ENCODE data around the gene ACIN1. TPM values are rescaled to one million over a fixed set of nuclear protein-coding genes. Genes with fewer than 3 reads are reported as not detected.

ACIN1 gene
- total and polyA plus RNA-seq, 2 experiments from 2014 or later = 76.1 to 172 TPM

DNA sequence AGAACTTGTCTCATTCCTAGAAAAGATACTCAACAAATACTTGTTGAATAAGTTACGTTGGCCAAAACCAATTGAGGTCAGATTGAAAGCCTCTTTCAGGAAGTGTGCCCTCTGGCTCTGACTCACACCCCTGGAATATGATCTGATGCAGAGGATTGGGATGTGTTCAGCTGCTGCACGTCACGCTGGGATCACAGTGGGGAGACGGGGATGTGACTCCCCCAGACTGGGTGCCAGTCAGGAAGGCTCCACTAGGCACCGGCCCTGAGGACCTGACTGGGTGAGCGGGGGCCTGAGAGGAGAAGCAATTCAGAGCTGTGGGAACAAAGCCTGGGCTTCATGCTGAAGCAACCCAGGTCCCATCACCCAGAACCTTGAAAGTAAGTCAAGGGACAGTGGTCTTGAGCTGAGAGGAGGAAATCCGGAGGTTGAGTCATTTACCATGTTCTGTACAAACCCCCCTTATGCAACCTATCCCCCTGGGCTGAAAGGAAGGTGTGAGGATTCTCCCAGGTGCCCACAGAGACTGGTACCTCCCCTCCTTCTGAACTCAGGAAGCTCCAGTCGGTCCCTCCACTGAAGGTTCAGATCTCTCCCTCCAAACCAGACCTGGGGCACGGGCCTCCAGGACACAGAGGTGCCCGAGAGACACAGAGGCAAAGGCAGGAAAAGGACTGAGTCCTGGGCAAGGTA, 20.2 kb upstream of the ACIN1 start:
- peaks cover 8% of the 10 kb centered on the region for H3K27me3 Mint-ChIP-seq (ENCODE audit: insufficient read depth, low read depth, poor library complexity)
- Histone ChIP-seq H3F3A (replicated peaks; ENCODE audit: low read depth) (no peaks in the 10 kb centered on the region), H3K4me1 (ENCODE audit: insufficient read depth) (peaks cover 23% of the 10 kb centered on the region), H3K9me2 (ENCODE audit: insufficient read depth) (no peaks in the 10 kb centered on the region), H3K4me2 (no peak overlapping the region), H3K4me3 (no peak overlapping the region), H3K36me3 (ENCODE audit: insufficient read depth) (no peaks in the 10 kb centered on the region), H3K79me2 (replicated peaks; ENCODE audit: insufficient read depth) (no peaks in the 10 kb centered on the region), H3K27ac (ENCODE audit: low read depth) (no peak overlapping the region), H3K27me3 (ENCODE audit: insufficient read depth) (no peaks in the 10 kb centered on the region), H4K20me1 (replicated peaks; ENCODE audit: insufficient read depth) (no peaks in the 10 kb centered on the region), H2AFZ (no peak overlapping the region)
- no peaks in the 10 kb centered on the region; the same call in 2 of the 3 replicates for H3K9me3 Mint-ChIP-seq
- H3K4me1 Mint-ChIP-seq = peaks cover 29% of the 10 kb centered on the region
- H3K27ac Mint-ChIP-seq = no peak overlapping the region
- no peak overlapping the region for H3K4me3 Mint-ChIP-seq
- TF ChIP-seq EZH2 (IDR thresholded peaks at IDR 0.05; ENCODE audit: low read depth, unreplicated experiment) = no peak
- no peak for TF ChIP-seq STAT1 (IDR thresholded peaks at IDR 0.05; ENCODE audit: unreplicated experiment)
- TF ChIP-seq JUNB (IDR thresholded peaks at IDR 0.05; ENCODE audit: unreplicated experiment) = no peak
- no peak for TF ChIP-seq ZNF331 (CRISPR knock-in tag; IDR thresholded peaks at IDR 0.05; ENCODE audit: low read depth)
- no peak for TF ChIP-seq CREB1 (CRISPR knock-in tag; IDR thresholded peaks at IDR 0.05; ENCODE audit: low read depth)
- TF ChIP-seq, protein P1, sequence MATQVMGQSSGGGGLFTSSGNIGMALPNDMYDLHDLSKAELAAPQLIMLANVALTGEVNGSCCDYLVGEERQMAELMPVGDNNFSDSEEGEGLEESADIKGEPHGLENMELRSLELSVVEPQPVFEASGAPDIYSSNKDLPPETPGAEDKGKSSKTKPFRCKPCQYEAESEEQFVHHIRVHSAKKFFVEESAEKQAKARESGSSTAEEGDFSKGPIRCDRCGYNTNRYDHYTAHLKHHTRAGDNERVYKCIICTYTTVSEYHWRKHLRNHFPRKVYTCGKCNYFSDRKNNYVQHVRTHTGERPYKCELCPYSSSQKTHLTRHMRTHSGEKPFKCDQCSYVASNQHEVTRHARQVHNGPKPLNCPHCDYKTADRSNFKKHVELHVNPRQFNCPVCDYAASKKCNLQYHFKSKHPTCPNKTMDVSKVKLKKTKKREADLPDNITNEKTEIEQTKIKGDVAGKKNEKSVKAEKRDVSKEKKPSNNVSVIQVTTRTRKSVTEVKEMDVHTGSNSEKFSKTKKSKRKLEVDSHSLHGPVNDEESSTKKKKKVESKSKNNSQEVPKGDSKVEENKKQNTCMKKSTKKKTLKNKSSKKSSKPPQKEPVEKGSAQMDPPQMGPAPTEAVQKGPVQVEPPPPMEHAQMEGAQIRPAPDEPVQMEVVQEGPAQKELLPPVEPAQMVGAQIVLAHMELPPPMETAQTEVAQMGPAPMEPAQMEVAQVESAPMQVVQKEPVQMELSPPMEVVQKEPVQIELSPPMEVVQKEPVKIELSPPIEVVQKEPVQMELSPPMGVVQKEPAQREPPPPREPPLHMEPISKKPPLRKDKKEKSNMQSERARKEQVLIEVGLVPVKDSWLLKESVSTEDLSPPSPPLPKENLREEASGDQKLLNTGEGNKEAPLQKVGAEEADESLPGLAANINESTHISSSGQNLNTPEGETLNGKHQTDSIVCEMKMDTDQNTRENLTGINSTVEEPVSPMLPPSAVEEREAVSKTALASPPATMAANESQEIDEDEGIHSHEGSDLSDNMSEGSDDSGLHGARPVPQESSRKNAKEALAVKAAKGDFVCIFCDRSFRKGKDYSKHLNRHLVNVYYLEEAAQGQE (IDR thresholded peaks at IDR 0.05; ENCODE audit: unreplicated experiment) = no peak
- TF ChIP-seq ZNF114 (CRISPR knock-in tag; IDR thresholded peaks at IDR 0.05) = no peak
- TF ChIP-seq, protein P2, sequence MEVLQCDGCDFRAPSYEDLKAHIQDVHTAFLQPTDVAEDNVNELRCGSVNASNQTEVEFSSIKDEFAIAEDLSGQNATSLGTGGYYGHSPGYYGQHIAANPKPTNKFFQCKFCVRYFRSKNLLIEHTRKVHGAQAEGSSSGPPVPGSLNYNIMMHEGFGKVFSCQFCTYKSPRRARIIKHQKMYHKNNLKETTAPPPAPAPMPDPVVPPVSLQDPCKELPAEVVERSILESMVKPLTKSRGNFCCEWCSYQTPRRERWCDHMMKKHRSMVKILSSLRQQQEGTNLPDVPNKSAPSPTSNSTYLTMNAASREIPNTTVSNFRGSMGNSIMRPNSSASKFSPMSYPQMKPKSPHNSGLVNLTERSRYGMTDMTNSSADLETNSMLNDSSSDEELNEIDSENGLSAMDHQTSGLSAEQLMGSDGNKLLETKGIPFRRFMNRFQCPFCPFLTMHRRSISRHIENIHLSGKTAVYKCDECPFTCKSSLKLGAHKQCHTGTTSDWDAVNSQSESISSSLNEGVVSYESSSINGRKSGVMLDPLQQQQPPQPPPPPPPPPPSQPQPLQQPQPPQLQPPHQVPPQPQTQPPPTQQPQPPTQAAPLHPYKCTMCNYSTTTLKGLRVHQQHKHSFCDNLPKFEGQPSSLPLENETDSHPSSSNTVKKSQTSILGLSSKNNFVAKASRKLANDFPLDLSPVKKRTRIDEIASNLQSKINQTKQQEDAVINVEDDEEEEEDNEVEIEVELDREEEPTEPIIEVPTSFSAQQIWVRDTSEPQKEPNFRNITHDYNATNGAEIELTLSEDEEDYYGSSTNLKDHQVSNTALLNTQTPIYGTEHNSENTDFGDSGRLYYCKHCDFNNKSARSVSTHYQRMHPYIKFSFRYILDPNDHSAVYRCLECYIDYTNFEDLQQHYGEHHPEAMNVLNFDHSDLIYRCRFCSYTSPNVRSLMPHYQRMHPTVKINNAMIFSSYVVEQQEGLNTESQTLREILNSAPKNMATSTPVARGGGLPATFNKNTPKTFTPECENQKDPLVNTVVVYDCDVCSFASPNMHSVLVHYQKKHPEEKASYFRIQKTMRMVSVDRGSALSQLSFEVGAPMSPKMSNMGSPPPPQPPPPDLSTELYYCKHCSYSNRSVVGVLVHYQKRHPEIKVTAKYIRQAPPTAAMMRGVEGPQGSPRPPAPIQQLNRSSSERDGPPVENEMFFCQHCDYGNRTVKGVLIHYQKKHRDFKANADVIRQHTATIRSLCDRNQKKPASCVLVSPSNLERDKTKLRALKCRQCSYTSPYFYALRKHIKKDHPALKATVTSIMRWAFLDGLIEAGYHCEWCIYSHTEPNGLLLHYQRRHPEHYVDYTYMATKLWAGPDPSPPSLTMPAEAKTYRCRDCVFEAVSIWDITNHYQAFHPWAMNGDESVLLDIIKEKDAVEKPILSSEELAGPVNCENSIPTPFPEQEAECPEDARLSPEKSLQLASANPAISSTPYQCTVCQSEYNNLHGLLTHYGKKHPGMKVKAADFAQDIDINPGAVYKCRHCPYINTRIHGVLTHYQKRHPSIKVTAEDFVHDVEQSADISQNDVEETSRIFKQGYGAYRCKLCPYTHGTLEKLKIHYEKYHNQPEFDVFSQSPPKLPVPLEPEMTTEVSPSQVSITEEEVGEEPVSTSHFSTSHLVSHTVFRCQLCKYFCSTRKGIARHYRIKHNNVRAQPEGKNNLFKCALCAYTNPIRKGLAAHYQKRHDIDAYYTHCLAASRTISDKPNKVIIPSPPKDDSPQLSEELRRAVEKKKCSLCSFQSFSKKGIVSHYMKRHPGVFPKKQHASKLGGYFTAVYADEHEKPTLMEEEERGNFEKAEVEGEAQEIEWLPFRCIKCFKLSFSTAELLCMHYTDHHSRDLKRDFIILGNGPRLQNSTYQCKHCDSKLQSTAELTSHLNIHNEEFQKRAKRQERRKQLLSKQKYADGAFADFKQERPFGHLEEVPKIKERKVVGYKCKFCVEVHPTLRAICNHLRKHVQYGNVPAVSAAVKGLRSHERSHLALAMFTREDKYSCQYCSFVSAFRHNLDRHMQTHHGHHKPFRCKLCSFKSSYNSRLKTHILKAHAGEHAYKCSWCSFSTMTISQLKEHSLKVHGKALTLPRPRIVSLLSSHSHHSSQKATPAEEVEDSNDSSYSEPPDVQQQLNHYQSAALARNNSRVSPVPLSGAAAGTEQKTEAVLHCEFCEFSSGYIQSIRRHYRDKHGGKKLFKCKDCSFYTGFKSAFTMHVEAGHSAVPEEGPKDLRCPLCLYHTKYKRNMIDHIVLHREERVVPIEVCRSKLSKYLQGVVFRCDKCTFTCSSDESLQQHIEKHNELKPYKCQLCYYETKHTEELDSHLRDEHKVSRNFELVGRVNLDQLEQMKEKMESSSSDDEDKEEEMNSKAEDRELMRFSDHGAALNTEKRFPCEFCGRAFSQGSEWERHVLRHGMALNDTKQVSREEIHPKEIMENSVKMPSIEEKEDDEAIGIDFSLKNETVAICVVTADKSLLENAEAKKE (CRISPR knock-in tag; IDR thresholded peaks at IDR 0.05) = no peak
- TF ChIP-seq, protein P3, sequence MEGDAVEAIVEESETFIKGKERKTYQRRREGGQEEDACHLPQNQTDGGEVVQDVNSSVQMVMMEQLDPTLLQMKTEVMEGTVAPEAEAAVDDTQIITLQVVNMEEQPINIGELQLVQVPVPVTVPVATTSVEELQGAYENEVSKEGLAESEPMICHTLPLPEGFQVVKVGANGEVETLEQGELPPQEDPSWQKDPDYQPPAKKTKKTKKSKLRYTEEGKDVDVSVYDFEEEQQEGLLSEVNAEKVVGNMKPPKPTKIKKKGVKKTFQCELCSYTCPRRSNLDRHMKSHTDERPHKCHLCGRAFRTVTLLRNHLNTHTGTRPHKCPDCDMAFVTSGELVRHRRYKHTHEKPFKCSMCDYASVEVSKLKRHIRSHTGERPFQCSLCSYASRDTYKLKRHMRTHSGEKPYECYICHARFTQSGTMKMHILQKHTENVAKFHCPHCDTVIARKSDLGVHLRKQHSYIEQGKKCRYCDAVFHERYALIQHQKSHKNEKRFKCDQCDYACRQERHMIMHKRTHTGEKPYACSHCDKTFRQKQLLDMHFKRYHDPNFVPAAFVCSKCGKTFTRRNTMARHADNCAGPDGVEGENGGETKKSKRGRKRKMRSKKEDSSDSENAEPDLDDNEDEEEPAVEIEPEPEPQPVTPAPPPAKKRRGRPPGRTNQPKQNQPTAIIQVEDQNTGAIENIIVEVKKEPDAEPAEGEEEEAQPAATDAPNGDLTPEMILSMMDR (conservative IDR thresholded peaks at IDR 0.05; ENCODE audit: low read depth in 2 of 2) = no peak
- no peak for TF ChIP-seq ETS1 (IDR thresholded peaks at IDR 0.05)
- TF ChIP-seq NANOG (IDR thresholded peaks at IDR 0.05; ENCODE audit: borderline replicate concordance) = no peak
- TF ChIP-seq EZH2phosphoT487 (IDR thresholded peaks at IDR 0.05; ENCODE audit: unreplicated experiment) = no peak
- no peak for TF ChIP-seq POLR2AphosphoS5 (IDR thresholded peaks at IDR 0.05; ENCODE audit: low read depth)
- ATAC-seq = no peak
- no peak for DNase-seq (ENCODE audit: low spot score)
- H3K36me3 Mint-ChIP-seq (ENCODE audit: low read depth) = no peaks in the 10 kb centered on the region; the same call in 2 of the 3 replicates

Data from GM23338 (cell line).